Esophagus squamous epithelium (tissue), 5 donors: Measurements from ENCODE around the gene CCDC8. TPM values are rescaled to one million over a fixed set of nuclear protein-coding genes. Genes with fewer than 3 reads are reported as not detected.
"Not testable (repeated sequence)": the region's sequence is repeated elsewhere in the genome, so short reads cannot be mapped to it uniquely, and the experiment has no call there.

Source experiments
- DNase-seq: peaks from one replicate; lab custom pipeline; 2025; lab: John Stamatoyannopoulos, UW
- H3K27ac ChIP-seq, 4 donors: fragments of 200-600 bp; sonication (generic); one replicate each; pipeline ENCODE4 v1.5.1; 2016 to 2019; ENCODE audit warnings: mild to moderate bottlenecking in 1 of 4
- H3K27me3 ChIP-seq, 4 donors: fragments of 200-600 bp; sonication (generic); 1 replicate in 3 of 4; 2 replicates in 1 of 4; pipeline versions ENCODE4 v1.5.1 to v1.6.0; 2017 to 2021; ENCODE audit warnings: antibody characterized with exemption in 1 of 4
- H3K36me3 ChIP-seq, 3 donors: fragments of 200-600 bp; sonication (generic); one replicate each; pipeline ENCODE4 v1.5.1; 2016 to 2019
- H3K4me1 ChIP-seq, 3 donors: fragments of 200-600 bp; sonication (generic); one replicate each; pipeline ENCODE4 v1.5.1; 2017 to 2019
- H3K4me3 ChIP-seq, 4 donors: fragments of 200-600 bp; sonication (generic); 1 replicate in 3 of 4; 2 replicates in 1 of 4; pipeline ENCODE4 v1.5.1; 2016 to 2019; ENCODE audit warnings: mild to moderate bottlenecking in 2 of 4, moderate library complexity in 1 of 4
- H3K9me3 ChIP-seq, 3 donors: fragments of 200-600 bp; sonication (generic); one replicate each; pipeline ENCODE4 v1.5.1; 2016 to 2019
- CTCF ChIP-seq, 6 experiments: fragments of 450-650 bp in 4 of 6; fragments of 200-600 bp in 2 of 6; sonication (generic) in 2 of 6; IDR thresholded peaks; one replicate each; pipeline ENCODE4 v1.5.1; 2016 to 2019; ENCODE audit warnings: antibody characterized with exemption in 6 of 6, mild to moderate bottlenecking in 4 of 6, moderate library complexity in 4 of 6
- POLR2A ChIP-seq, 4 donors: fragments of 450-650 bp; IDR thresholded peaks; one replicate each; pipeline ENCODE4 v1.6.1; 2017; ENCODE audit warnings: antibody characterized with exemption in 4 of 4, mild to moderate bottlenecking in 4 of 4, moderate library complexity in 3 of 4
- WGBS, 2 donors: methylation state at CpG; one replicate each; pipeline ENCODE4 v1.1.5; 2018; 5-methylcytosine and 5-hydroxymethylcytosine counted together
- intact Hi-C: fragments of 100-400 bp; cut with DNase I; formaldehyde crosslinking; loops from one replicate; pipeline ENCODE4 v1.15.0; 2022
- total RNA-seq, 4 donors: library from RNA; depleted of rRNA; stranded (reverse); fragments of >200 nt; gene quantifications; one replicate each; pipeline ENCODE4 v1.1.0, GENCODE V29; 2016
- donor health status: DM: yes; HTN: yes; CAD: no.

CCDC8 gene
- total RNA-seq, 4 donors from 2014 or later: 0.53 to 1.7 (median 0.62) TPM

- WGBS, 2 donors: 5 to 7% methylated on average over 20 of the region's 32 CpGs
- no peak for TF ChIP-seq CTCF (IDR thresholded peaks at IDR 0.05)
- no peak for TF ChIP-seq POLR2A (IDR thresholded peaks at IDR 0.05)
- peaks cover 0 to 24% (median 6%) of the 10 kb centered on the region in 3 donors for H3K4me1 ChIP-seq
- H3K4me3 ChIP-seq: peak overlapping the region; percentile 6 to 52 (median 46)
- DNase-seq: no peak
- peak overlapping the region in 1 of 4 donors; percentile 33 for H3K27ac ChIP-seq
- no peaks in the 10 kb centered on the region for H3K36me3 ChIP-seq
- intact Hi-C loops: no loop called here
- no peaks in the 10 kb centered on the region for H3K9me3 ChIP-seq
- peaks cover 0 to 100% (median 6%) of the 10 kb centered on the region in 4 donors for H3K27me3 ChIP-seq
Measured at GRCh38 chr19:46426506-46427162, 13.3 kb upstream of the CCDC8 start.

GRCh38 chr19:46426035-46426505 is 12.7 kb upstream of the CCDC8 start:
- Histone ChIP-seq H3K36me3 (no peaks in the 10 kb centered on the region), H3K27ac (peak overlapping the region in 1 of 4 donors; percentile 33), H3K4me1 (peaks cover 0 to 24% (median 6%) of the 10 kb centered on the region in 3 donors), H3K9me3 (no peaks in the 10 kb centered on the region), H3K4me3 (peak overlapping the region; percentile 6 to 52 (median 46)), H3K27me3 (peaks cover 0 to 100% (median 5%) of the 10 kb centered on the region in 4 donors)
- TF ChIP-seq CTCF (IDR thresholded peaks at IDR 0.05): no peak
- no peak for TF ChIP-seq POLR2A (IDR thresholded peaks at IDR 0.05)
- 3 to 20% methylated on average over 2 to 8 of the region's 10 CpGs for WGBS, 2 donors
- intact Hi-C loops: no loop called here
- no peak for DNase-seq

GRCh38 chr19:46423188-46423587 is 9.8 kb upstream of the CCDC8 start:
- DNase-seq: no peak
- H3K4me3 ChIP-seq: no peak overlapping the region
- TF ChIP-seq POLR2A (IDR thresholded peaks at IDR 0.05): no peak
- no peak for TF ChIP-seq CTCF (IDR thresholded peaks at IDR 0.05)
- peaks cover 0 to 13% (median 0%) of the 10 kb centered on the region in 3 donors for H3K4me1 ChIP-seq
- no peaks in the 10 kb centered on the region for H3K9me3 ChIP-seq
- 51 to 81% methylated on average over 4 to 5 of the region's 5 CpGs for WGBS, 2 donors
- intact Hi-C loops: no loop called here
- no peak overlapping the region for H3K27ac ChIP-seq
- no peaks in the 10 kb centered on the region for H3K36me3 ChIP-seq
- H3K27me3 ChIP-seq: peaks cover 0 to 97% (median 5%) of the 10 kb centered on the region in 4 donors

GRCh38 chr19:46422344-46422743 is 9.0 kb upstream of the CCDC8 start:
- Histone ChIP-seq H3K9me3 (no peaks in the 10 kb centered on the region), H3K36me3 (no peaks in the 10 kb centered on the region), H3K27me3 (peaks cover 0 to 96% (median 3%) of the 10 kb centered on the region in 4 donors), H3K27ac (no peak overlapping the region), H3K4me1 (peaks cover 0 to 13% (median 0%) of the 10 kb centered on the region in 3 donors), H3K4me3 (no peak overlapping the region)
- no peak for TF ChIP-seq POLR2A (IDR thresholded peaks at IDR 0.05)
- TF ChIP-seq CTCF (IDR thresholded peaks at IDR 0.05): no peak
- no peak for DNase-seq
- 60 to 80% methylated on average over 1 of the region's 2 CpGs for WGBS, 2 donors
- intact Hi-C loops: no loop called here

- TF ChIP-seq POLR2A (IDR thresholded peaks at IDR 0.05) (no peak), CTCF (IDR thresholded peaks at IDR 0.05) (no peak)
- Histone ChIP-seq H3K9me3 (no peaks in the 10 kb centered on the region), H3K36me3 (no peaks in the 10 kb centered on the region), H3K4me3 (no peak overlapping the region), H3K27me3 (peaks cover 0 to 96% (median 0%) of the 10 kb centered on the region in 4 donors), H3K4me1 (peaks cover 6 to 17% (median 9%) of the 10 kb centered on the region in 3 donors), H3K27ac (no peak overlapping the region)
- intact Hi-C loops: no loop called here
- DNase-seq: no peak
- WGBS, 2 donors: 68 to 69% methylated on average over 5 to 7 of the region's 7 CpGs
Measured at GRCh38 chr19:46420056-46420455, 6.7 kb upstream of the CCDC8 start.

GRCh38 chr19:46415804-46416709 is 2.7 kb upstream of the CCDC8 start:
- intact Hi-C loops, DNase-seq, H3K9me3 ChIP-seq, H3K36me3 ChIP-seq: not testable (repeated sequence)
- Histone ChIP-seq H3K27ac (peak overlapping the region in 1 of 4 donors; percentile 16), H3K27me3 (peaks cover 6 to 96% (median 15%) of the 10 kb centered on the region in 4 donors), H3K4me1 (peaks cover 9 to 43% (median 22%) of the 10 kb centered on the region in 3 donors), H3K4me3 (peak overlapping the region in 3 of 4 donors; percentile 25 to 52 (median 27))
- WGBS, 2 donors: 13 to 20% methylated on average over 27 to 35 of the region's 53 CpGs

GRCh38 chr19:46414899-46415298 is 1.5 kb upstream of the CCDC8 start:
- intact Hi-C loops, H3K27ac ChIP-seq, DNase-seq, H3K4me3 ChIP-seq, H3K9me3 ChIP-seq, H3K36me3 ChIP-seq: not testable (repeated sequence)
- H3K4me1 ChIP-seq: peaks cover 9 to 43% (median 22%) of the 10 kb centered on the region in 3 donors
- WGBS, 2 donors: 91 to 95% methylated on average over 22 of the region's 22 CpGs
- peaks cover 6 to 97% (median 15%) of the 10 kb centered on the region in 4 donors for H3K27me3 ChIP-seq
